MM.1S (cell line): ENCODE data around the gene BCL2L11.

Source experiments
- DNase-seq: peaks from one replicate; pipeline ENCODE4 v3.0.0-alpha.2; 2015
- H2AFZ ChIP-seq: fragments of 300-600 bp; sonication (generic); 2 replicates; pipeline ENCODE4 v1.6.0; 2016; ENCODE audit warnings: antibody characterized with exemption, low read length
- H3F3A ChIP-seq: fragments of 300-600 bp; sonication (generic); 2 replicates; pipeline ENCODE4 v1.6.1; 2016; ENCODE audit warnings: mild to moderate bottlenecking, antibody characterized with exemption, low read length, moderate library complexity, mixed read lengths; ENCODE audit not compliant: insufficient read depth
- H3K27ac ChIP-seq: fragments of 300-600 bp; sonication (generic); 2 replicates; pipeline ENCODE4 v1.5.1; 2016; ENCODE audit warnings: mild to moderate bottlenecking, low read length
- H3K27me3 ChIP-seq: fragments of 300-600 bp; sonication (generic); replicated peaks from 2 replicates; pipeline ENCODE4 v1.6.0; 2016; ENCODE audit warnings: low read length; ENCODE audit not compliant: insufficient read depth
- H3K36me3 ChIP-seq: fragments of 300-600 bp; sonication (generic); replicated peaks from 2 replicates; pipeline ENCODE4 v1.6.1; 2016; ENCODE audit warnings: mild to moderate bottlenecking, low read length, mixed read lengths; ENCODE audit not compliant: insufficient read depth
- H3K4me1 ChIP-seq: fragments of 300-600 bp; sonication (generic); 2 replicates; pipeline ENCODE4 v1.6.1; 2016; ENCODE audit warnings: low read length, mixed read lengths
- H3K4me2 ChIP-seq: fragments of 300-600 bp; sonication (generic); 2 replicates; pipeline ENCODE4 v1.6.0; 2016; ENCODE audit warnings: low read depth, low read length
- H3K4me3 ChIP-seq: fragments of 300-600 bp; sonication (generic); 2 replicates; pipeline ENCODE4 v1.5.1; 2016; ENCODE audit warnings: low read length, mixed read lengths
- H3K79me2 ChIP-seq: fragments of 300-600 bp; sonication (generic); 2 replicates; pipeline ENCODE4 v1.6.1; 2016; ENCODE audit warnings: mixed run types, low read length, mixed read lengths
- H3K9ac ChIP-seq: fragments of 300-600 bp; sonication (generic); 2 replicates; pipeline ENCODE4 v1.6.1; 2016; ENCODE audit warnings: low read length, mixed read lengths
- H3K9me2 ChIP-seq: fragments of 300-600 bp; sonication (generic); replicated peaks from 2 replicates; pipeline ENCODE4 v1.6.1; 2016; ENCODE audit warnings: mild to moderate bottlenecking, low read length, mixed read lengths; ENCODE audit not compliant: insufficient read depth
- H3K9me3 ChIP-seq: fragments of 300-600 bp; sonication (generic); replicated peaks from 2 replicates; pipeline ENCODE4 v1.6.1; 2016; ENCODE audit warnings: mild to moderate bottlenecking, low read length, mixed read lengths; ENCODE audit not compliant: insufficient read depth
- H4K20me1 ChIP-seq: fragments of 300-600 bp; sonication (generic); 2 replicates; pipeline ENCODE4 v1.6.1; 2016; ENCODE audit warnings: mild to moderate bottlenecking, low read length, moderate library complexity, mixed read lengths; ENCODE audit not compliant: insufficient read depth
- EZH2 ChIP-seq: fragments of 300-600 bp; sonication (generic); optimal IDR thresholded peaks from 2 replicates; pipeline ENCODE3; 2017; ENCODE audit warnings: low read depth, mild to moderate bottlenecking, antibody characterized with exemption, low read length, mixed read lengths
- EZH2phosphoT487 ChIP-seq: fragments of 300-600 bp; sonication (generic); IDR thresholded peaks from 2 replicates; pipeline ENCODE4 v1.6.1; 2018; ENCODE audit warnings: antibody characterized with exemption, low read length
- TF ChIP-seq, protein P1 (sequence below): fragments of 300-600 bp; sonication (generic); IDR thresholded peaks from 2 replicates; pipeline ENCODE4 v1.5.1; 2016; ENCODE audit warnings: antibody characterized with exemption, low read length, mixed read lengths

BCL2L11 gene

DNA sequence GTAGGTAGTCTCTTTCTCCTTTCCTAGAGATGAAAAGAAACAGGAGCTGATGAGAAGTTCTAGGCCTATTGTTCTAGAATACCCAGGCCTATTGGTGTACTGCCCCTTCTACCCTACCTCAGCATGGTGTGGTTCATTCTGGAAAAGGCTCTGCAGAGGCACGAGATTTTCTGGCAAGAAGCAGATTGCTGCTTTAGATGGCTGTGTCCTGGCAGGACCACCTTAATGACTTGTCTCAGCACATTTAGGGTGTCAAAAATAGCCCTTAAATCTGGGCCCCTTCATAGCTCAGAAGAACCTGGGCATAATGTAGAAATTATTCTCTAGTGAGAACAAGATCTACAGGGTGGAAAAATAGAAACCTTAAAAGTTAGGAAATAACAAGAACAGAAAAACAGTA lies 87.9 kb downstream of the BCL2L11 start:
- TF ChIP-seq EZH2 (no peak), EZH2phosphoT487 (no peak)
- TF ChIP-seq, protein P1, sequence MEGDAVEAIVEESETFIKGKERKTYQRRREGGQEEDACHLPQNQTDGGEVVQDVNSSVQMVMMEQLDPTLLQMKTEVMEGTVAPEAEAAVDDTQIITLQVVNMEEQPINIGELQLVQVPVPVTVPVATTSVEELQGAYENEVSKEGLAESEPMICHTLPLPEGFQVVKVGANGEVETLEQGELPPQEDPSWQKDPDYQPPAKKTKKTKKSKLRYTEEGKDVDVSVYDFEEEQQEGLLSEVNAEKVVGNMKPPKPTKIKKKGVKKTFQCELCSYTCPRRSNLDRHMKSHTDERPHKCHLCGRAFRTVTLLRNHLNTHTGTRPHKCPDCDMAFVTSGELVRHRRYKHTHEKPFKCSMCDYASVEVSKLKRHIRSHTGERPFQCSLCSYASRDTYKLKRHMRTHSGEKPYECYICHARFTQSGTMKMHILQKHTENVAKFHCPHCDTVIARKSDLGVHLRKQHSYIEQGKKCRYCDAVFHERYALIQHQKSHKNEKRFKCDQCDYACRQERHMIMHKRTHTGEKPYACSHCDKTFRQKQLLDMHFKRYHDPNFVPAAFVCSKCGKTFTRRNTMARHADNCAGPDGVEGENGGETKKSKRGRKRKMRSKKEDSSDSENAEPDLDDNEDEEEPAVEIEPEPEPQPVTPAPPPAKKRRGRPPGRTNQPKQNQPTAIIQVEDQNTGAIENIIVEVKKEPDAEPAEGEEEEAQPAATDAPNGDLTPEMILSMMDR = no peak
- Histone ChIP-seq H3K9me2 (no peaks in the 10 kb centered on the region), H2AFZ (no peak overlapping the region), H3K4me1 (peaks cover 31% of the 10 kb centered on the region), H3K9me3 (no peaks in the 10 kb centered on the region), H3F3A (peaks cover 25% of the 10 kb centered on the region), H3K9ac (peak overlapping the region; percentile 29; the same call in 1 of the 2 replicates), H3K79me2 (peaks cover 6% of the 10 kb centered on the region; the same call in 1 of the 2 replicates), H4K20me1 (no peaks in the 10 kb centered on the region), H3K4me3 (no peak overlapping the region), H3K27ac (peak overlapping the region; percentile 74), H3K36me3 (no peaks in the 10 kb centered on the region), H3K27me3 (no peaks in the 10 kb centered on the region), H3K4me2 (peak overlapping the region; percentile 47)
- DNase-seq = no peak

DNA sequence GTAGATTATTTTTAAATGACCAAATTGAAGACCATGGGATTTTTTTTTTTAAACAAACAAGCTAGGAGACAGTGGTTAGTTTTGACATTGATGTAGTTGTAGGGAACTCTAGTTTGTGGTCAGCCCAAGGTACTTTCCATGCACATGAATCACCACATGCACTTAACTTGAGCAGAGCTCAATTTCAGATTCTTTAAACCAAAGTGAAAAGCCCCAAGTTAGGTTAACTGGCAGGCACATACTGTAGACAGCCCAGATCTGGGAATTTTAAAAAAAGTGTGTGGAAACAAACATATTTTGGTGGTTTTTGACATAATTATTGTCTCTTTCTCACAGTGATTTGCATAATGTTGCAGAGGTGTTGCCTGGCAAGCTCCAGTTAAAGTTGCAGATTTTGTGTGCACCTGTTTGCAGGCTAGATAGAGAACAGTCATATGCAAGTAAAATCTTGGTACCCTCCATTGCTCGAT lies 88.4 kb downstream of the BCL2L11 start:
- H3K36me3 ChIP-seq = no peaks in the 10 kb centered on the region
- no peaks in the 10 kb centered on the region for H3K27me3 ChIP-seq
- no peak overlapping the region; the same call in 1 of the 2 replicates for H3K4me3 ChIP-seq
- H2AFZ ChIP-seq = no peak overlapping the region
- peaks cover 31% of the 10 kb centered on the region for H3K4me1 ChIP-seq
- no peaks in the 10 kb centered on the region for H3K9me3 ChIP-seq
- H3K79me2 ChIP-seq = peaks cover 6% of the 10 kb centered on the region; the same call in 1 of the 2 replicates
- no peaks in the 10 kb centered on the region for H4K20me1 ChIP-seq
- H3K9ac ChIP-seq = peak overlapping the region; percentile 29; the same call in 1 of the 2 replicates
- peak; percentile 96 for DNase-seq
- no peaks in the 10 kb centered on the region for H3K9me2 ChIP-seq
- H3K4me2 ChIP-seq = peak overlapping the region; percentile 47
- H3F3A ChIP-seq = peaks cover 25% of the 10 kb centered on the region
- peak overlapping the region; percentile 74 for H3K27ac ChIP-seq
- TF ChIP-seq EZH2phosphoT487 (no peak), EZH2 (no peak)
- TF ChIP-seq, protein P1 = no peak

DNA sequence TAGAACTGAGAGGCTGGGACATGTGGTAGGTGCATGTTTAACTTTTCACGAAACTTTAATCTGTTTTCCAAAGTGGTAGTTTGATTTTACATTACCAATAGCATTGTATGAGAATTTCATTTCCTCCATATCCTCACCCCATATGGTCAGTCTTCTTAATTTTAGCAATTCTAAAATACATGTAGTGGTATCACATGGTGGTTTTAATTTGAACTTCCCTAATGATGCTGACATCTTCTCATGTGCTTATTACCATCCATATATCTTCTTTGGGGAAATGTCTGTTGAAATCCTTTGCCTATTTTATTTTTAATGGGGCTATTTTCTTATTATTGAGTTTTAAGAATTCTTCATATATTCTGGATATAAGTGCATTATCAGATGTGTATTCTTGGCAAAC lies 89.3 kb downstream of the BCL2L11 start:
- Histone ChIP-seq H3F3A (peaks cover 25% of the 10 kb centered on the region), H2AFZ (no peak overlapping the region), H4K20me1 (no peaks in the 10 kb centered on the region), H3K27ac (peak overlapping the region; percentile 74; the same call in 1 of the 2 replicates), H3K27me3 (no peaks in the 10 kb centered on the region), H3K36me3 (no peaks in the 10 kb centered on the region), H3K4me3 (no peak overlapping the region), H3K9me2 (no peaks in the 10 kb centered on the region), H3K9me3 (no peaks in the 10 kb centered on the region), H3K79me2 (peaks cover 6% of the 10 kb centered on the region; the same call in 1 of the 2 replicates), H3K4me1 (peaks cover 31% of the 10 kb centered on the region), H3K9ac (peak overlapping the region; percentile 17; the same call in 1 of the 2 replicates), H3K4me2 (peak overlapping the region; percentile 33)
- TF ChIP-seq, protein P1 = no peak
- no peak for TF ChIP-seq EZH2
- TF ChIP-seq EZH2phosphoT487 = no peak
- DNase-seq = no peak
